GM21723 (cell line): Measurements from ENCODE around the gene PAX3.

Experiments used
- ATAC-seq: cut with Tn5 transposase; IDR thresholded peaks from one replicate; pipeline ENCODE4 v1.9.1; 2021; ENCODE audit warnings: mild to moderate bottlenecking, moderate library complexity; ENCODE audit not compliant: unreplicated experiment

The PAX3 gene

DNA sequence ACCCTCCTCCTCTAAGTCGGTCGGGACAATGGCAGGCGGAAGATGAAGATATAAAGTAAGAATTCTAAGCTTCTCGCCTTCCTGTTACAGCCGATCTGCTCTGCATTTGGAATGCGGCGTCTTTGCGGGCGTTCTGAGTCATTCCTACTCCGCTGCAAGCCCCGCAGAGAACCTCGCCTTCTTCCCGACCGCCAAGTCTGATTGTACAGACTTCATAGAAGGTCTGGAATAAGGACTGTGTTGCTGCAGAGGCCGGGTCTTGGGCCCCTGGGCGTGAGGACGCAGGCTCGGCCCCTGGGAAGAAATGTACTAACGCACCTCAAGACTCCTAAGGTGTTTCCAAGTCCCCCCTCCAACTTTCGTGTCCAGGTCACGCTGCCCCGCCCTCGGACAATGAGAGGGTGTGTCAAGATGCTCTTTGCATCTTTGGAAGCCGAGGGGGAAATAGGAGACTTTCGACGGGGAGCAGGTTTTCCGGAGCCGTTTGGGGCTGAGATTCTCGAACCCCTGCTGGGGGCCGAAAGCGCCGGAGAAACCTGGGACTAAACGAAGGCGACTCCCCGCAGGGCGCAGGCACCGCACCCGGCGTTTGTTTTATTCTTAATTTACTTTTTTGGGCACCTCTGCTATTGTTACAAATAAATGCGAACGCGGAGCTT, 12.7 kb upstream of the PAX3 start:
- ATAC-seq: no peak

DNA sequence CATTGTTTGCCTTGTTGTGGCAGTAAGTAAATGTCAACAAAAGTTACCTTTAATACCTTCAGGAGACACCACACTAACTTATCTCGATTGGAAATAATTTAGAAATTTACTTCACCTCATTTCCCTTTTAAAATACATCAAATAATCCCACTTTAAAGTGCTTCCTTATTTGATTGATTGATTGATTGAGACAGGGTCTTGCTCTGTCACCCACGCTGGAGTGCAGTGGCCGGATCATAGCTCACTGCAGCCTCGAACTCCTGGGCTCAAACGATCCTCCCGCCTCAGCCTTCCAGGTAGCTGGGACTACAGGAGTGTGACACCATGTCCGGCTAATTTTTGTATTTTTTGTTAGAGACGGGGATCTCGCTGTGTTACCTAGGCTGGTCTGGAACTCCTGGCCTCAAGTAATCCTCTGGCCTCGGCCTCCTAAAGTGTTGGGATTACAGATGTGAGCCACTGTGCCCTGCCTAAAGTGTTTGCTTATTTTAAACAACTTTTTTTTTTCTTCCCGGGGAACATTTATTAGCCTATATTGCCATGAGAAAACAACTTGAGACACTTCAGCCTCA, 12.0 kb upstream of the PAX3 start:
- no peak for ATAC-seq

DNA sequence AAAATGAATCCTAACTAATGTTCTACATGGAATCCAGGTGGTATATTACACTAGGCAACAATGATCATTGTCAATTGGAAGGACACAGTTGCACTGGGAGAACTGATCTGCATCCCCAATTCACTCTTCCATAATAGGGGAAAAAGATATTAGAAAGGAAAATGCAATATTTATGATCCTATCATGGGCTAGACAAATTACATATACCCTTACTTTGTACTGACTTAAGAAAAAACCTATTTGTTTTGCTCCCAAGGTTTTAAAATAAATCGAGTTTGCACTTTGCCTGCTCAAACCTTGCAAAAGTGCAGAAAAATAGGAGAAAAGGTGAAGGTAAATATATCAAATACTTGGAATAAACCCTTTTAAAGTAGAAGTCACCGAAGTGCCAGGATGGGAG, 11.0 kb upstream of the PAX3 start:
- no peak for ATAC-seq

DNA sequence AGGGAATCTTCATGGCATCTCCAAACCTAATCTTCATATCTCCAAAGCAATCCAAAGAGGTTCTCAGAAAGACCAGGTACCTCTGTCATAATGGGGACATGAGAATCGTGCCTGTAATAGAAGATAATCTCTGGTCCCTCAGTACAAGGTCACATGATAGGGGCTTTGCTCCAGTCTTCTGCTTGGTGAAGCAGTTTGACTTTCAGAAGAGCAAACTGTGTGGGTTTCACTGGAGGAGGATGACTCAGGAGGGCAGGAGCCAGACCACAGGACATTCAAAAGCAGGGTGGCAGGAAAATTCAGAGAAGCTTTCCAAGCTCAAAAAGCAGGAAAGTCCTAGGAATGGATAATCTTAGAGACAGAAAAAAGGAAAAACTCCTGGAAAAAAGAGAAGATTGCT, 10.6 kb upstream of the PAX3 start:
- ATAC-seq: no peak

DNA sequence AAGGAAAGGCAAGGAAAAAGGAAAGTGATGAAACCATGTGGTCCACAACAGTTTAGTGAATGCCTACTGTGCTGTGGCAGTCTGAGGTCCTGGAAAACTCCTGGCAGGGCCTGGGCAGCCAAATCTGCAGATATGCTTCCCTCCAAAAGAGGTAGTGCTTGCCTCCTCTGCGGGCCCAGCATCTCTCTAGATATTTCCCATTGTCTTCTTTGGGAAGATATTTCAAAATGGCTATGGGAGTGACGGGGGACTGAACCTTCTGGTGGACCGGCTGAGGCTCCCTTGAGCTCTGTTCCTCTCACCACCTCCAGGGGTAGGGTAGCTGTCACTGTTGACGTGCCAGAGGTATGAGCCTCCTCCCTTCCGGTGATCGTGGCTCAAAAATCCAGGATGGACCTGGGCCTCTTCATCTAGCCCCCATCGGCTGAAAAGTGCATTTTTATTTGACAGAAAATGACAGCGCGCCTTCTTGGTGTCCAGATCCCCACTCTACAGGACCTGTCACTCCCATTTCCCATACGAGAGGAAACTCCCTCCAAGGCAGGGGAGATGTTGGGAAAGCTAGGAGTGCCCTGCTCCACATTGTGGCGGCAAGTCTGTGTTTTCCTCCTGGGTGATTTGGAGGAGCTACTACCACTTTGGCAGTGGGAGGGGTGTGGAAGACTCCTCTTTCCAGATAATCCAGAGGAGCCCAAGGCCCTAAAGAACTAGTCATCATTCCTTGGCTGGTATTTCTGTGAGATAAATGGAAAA, 9.4 kb upstream of the PAX3 start:
- no peak for ATAC-seq

DNA sequence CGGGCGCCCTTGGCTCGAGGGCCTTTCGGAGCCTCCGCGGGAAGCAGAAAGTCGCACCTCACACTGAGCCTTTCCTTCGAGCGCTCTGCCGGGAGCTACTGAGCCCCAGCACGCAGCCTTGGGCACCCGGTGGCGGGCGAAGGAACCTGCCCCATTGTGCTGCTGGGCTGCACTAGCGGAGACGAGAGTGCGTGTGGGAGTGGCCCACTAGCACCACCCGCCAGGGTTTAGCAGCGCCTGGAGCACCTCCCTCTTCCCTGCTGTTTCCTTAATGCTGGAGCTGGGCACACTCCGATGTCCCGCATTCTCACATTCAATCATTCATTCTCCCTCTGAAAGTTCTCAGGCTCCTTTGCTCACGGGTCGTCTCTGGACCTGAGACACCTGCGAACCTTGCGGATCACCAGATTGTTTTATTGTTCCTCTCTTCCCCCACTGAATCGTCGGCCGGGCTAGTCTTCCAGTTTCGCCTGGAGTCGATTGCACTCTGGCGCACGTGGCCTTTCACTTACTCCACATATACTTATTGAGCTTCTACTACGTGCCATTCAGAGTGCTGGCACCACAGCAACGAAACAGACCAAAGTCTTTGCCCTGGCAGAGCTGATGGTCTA, 8.5 kb upstream of the PAX3 start:
- no peak for ATAC-seq

DNA sequence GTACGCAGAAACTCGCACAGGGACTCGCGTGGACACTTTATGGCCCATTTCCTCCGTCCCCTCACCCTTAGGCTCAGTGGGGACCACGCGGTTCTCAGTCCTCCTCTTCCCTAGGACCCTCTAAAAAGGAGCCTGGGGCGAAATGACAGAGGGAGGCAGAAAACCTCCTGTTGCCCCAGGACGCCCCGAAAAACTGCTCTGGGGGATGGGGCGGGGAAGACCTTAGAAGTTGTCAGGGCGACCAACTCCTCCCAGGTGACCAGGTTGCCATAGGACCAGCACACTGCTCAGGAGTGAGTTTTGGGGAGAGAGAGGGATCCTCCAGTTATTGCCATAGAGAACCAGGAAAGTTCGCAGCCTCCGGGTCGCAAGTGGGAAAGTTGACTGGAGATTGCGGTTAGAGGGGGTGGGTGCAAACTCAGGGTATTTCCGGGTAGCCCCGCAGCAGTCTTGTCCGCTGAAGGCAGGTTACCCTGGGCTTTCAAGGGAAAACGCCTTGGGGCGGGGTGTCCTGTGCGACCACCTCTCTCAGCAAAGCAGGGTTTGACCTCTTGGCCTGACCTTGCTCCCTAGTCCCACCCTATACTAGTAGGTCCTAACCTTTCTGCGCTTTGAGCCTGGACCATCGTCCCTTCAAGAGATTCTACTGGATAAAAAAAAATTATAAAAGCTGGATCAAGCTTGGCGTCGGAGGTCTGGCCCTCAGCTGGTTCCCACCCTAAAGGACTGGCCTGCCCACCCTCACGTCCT, 7.8 kb upstream of the PAX3 start:
- ATAC-seq: peak; percentile 2

DNA sequence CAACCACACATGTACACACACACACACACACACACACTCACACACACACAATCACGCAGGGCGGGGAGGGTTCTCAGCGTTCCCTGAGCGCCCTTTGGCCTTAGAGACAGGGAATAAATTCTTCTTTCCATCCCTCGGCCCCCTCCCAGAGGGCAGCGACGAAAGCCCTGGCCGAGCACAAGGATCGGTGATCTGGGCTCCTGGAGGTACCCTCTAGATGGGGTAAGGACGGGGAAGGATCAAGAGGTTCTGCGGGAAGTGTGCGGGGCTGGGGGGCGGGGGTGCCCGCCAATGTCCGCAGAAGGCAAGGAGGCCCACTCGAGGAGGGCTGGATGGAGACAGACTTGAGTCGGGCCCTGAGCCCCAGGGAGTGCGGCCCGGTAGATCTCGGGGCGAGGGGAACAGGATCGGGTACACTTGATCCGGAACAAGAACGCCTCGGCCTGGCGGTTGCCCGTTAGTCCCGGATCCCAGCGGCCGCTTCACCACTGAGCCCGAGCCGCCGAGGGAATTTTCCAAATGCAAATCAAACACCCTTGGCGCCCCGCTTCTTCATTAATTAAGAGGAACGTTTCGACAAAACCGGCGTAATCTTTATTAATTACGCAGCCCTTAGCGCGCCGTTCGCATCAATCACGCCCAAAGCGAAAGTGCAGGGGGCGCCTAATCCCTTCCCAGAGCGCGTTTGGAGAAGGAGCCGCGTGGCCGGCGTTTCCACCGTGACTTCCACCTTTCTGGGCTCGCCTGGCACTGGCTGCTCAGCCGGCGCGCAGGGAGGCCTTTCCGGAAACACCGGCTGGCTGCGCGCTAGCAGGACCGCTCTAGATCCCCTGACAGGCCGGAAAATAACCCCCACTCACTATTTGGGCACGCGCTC, 7.0 kb upstream of the PAX3 start:
- ATAC-seq: peak; percentile 50

DNA sequence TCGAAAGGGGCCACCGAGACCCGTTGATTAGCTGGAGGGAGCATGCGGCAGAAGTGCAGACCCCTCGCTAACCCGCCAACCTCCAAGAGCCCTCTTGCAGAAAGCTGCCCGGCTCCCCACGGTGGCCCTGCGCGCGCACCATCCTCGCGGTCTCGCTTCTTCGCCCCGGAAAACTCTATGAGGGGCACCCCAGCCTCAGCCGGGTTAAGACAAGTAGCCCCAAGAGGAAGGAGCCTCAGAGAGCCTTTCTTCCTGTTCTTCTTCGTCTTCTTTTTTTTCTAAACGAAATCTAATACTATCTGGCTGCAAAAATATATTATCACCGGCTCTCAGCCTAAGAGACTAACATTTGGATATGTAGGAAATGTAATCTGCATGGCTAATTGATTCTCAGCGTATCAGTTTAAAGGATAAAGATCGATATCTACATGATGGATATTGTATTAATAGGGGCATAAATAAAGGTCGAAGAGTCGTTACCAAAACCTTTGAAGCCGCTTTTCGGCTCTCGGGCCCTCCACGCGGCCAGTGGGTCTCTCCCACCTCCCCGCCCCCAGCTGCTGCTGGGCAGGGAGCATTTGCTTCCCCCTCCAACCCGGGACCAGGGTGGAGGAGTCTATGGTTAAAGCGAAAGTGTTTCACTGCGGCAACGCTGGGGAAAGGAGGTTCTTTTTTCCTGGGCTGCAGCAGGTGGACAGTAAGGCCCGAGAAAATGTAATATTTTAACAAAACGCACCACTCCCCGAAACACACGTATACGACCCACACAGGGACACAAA, 6.1 kb upstream of the PAX3 start:
- no peak for ATAC-seq

DNA sequence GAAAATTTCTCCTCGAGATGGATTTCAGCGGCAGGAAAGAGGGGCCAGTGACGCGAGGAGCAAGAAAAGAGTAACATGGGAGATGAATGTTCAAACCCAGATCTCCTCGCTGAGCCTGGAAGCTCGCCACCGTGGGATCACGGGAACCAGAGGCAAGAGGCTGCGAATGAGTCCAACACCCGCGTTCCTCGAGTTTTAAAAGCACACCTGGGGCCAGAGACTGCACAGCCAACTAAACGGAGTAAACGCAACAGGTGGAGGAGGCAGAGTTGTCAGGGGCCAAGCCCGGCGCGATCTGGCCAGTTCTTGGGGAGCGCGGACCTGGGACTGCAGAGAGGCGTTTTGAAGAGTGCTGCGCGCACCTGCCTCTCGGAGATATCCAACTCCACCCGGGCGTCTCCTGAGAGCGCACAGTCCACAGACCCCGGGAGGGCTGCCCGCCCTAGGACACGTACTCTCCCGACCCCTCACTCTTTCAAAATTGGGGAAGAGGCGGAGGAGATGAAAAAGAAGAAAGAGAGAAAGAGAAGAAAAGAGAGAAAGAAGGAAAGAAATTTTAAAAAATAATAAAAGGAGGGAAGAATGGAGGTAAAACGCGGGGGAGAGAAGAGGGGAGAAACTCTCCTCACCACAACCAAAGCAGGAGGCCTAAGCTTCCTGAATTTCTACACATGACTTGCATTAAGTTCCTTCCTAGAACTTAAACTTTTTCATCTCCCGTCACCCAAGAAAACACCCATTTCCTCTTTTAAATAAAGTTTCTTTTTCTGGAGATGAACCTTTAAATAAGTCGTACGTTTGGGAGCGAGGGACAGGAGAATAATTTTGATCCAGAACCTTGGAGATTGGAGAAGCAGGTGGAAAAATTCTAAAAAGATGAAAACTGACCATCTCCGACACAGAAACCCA, 5.3 kb upstream of the PAX3 start:
- ATAC-seq: no peak

DNA sequence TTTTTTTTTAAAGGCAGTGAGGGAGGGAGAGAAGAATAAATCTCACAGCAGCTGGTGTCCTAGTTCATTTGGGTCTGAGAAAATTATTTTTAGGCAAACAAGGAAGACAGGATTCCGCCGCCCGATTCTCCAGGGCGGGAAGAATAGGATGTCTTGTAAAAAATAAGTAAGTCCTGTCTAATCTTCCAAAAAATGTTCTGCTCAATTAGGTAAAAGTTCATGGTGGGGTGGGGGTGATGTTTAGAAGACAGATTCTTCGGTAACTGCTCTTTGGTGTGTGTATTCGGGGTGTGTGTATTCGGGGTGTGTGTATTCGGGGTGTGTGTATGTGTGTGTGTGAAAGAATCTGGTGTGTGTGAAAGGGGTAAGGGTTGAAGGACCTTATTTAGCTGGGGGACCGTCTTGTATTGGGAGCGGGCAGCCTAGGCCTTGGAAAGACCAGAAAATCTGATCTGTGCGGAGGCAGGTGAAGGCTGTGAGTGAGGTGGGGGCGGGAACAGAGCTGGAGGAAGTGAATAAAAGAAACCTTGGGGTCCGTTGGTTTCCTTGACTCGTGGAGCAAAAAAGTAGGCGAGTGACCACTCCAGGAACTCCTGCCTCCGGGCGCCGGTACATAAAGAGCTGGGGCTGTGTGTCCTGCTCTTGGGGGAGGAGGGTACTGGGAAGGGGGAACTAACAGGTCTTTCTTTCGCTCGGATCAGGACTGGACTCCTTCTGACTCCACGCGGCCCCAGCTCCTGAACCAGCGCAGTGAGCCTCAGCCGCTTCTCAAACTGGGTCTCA, 4.4 kb upstream of the PAX3 start:
- ATAC-seq: no peak

DNA sequence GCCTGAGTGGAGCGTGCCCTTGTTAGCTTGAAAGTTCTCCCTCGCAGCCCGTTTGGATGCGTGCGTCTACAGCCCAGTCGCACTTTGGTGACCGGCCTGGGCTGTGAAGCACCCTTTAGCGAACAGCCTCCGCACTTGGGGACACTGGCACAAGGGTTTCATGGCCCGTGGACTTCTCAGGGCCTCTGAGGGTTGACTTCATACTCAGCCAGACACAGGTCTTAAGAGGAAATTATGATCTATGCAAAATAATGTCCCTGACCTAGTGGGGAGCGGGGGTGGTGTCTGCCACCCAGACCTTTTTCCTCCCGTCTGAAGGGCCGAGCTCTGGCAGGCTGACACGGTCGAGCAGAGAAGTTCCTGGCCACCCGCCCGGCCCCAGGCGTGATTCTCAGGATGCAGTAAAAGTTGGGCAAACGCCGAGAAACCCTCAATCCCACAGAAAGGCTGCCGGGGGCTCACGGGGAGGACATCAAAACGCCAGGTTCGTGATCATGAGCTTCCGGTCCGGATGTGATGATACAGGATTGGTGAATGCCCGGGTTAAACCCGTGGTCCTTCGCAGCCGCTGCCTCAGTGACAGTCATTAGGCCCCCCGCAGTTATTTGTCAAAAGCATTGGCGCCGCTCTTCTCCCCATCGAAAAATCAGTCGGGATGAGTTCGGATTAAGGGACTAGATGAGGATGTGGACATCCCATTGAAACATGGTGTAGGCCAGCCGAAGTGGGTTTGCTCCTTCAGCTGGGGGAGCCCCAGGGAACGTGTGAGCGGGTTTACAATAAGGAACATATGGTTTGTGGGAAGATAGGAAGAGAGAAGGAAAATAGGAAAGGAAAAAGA, 3.6 kb upstream of the PAX3 start:
- ATAC-seq: no peak

DNA sequence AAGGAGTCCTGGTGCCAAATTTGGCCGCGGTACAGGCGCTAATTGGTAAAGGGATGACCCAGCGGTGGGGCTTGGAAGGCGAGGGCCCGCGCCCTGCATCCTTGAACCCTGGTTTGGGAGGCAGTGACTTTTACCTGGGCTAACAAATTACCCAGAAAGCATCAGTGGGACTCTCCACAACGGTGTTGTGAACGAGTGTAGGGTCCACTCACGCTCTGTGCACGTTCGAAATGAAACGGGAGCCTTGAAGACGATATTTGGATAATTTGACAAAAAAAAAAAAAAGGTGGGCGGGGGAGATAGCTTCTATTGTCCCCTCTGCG, 3.0 kb upstream of the PAX3 start:
- ATAC-seq: no peak

DNA sequence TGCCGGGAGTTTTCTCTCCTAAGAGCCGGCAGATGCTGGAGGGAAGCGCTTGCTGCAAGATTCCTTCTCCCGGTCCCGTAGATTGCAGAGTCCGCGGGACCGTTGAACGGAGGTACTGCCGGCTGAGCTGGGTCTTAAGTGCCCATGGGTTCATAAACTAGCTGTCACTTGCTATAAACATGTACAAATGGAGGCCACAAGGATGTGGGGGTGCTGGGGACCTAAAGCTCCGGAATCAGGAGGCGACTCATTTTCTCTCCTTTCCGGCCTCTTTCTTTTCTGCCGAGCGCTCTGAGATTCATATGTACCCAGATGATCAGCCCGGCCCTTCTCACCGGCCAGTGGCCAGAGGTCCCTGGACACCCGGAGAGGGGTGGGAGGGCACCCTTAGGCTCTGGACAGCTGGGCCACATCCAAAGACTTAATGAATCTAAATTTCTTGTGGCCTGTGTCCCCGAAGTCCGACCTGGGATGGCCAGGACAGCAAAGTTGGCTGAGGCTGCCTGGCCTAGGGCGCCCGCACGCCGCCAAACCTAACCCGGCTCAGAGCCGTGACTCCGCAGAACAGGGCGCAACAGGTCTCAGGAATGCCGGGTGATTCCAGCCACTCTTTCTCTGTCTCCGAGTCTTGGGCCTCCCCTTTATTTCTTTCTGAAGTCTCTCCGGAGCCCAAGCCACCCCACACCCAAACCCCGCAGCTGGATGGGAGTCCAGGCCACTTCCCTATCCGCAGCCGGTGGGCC, 2.4 kb upstream of the PAX3 start:
- no peak for ATAC-seq

DNA sequence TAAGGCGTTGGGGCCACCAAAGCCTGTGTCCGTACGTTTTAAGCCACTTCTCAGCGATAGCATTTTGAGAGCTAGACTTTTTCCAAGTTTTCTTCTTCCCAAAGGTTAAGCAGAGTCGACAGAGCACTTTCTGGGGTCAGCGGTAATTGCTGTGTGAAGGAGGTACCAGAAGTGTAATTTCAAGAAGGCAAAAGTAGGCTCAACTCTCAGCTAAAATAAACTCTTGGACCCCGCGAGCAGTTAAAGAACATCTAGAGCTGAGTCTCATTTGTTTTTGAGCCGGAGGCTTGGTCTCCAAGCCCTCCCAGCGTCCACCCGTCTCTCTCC, 1.9 kb upstream of the PAX3 start:
- no peak for ATAC-seq

DNA sequence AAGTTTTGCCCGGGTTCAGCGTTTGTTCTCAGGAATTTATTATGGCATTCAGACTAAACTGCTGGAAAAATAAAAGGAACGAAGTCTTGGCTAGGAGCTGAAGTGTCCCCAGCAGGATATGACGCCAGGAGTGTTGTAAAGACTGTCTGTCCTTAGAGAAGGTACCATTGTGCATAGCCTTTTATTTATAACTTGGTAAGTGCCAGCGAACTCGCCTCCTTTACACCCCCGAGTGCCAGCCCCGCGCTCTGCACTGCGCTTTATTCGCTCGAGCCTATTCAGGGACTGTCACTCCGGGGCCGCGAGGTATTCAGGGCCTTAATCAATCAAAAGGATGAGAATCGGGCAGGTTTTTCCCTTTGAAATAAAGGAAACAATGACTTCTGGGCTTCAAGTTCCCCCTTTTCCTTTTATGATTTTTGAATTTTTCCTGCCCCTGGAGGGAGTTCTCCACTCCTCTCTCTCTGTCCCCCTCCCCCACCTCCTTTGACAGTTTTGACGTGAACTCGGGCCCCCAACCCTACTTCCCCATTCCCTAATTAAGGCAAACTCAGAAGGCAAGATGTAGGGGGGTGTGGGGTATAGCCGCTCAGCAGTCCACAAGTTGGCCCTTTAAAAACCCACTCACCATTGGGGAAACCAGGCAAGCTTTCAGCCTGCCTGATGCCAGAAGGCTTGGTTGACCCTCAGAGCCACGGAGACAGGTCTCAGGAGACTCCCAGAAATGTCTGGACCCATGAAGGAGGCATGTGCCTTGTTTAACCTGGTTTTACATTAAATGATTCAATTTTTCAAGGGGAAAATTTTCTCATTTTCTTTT, 1.3 kb upstream of the PAX3 start:
- ATAC-seq: no peak
